ENCODE results near the gene CHEK2. TPM values are rescaled to one million over a fixed set of nuclear protein-coding genes. Genes with fewer than 3 reads are reported as not detected.
A peak's percentile ranks its signal among the peaks of the same experiment; 100 is the strongest.
"Not testable (repeated sequence)": the region's sequence is repeated elsewhere in the genome, so short reads cannot be mapped to it uniquely, and the experiment has no call there.

CHEK2 gene
- total and polyA plus RNA-seq, 8 donors = 0.83 to 4.6 (median 3.1) TPM

- Histone ChIP-seq H3K27ac (no peak overlapping the region), H3K27me3 (no peaks in the 10 kb centered on the region), H3K4me3 (no peak overlapping the region), H3K9me3 (no peaks in the 10 kb centered on the region), H3K4me1 (peaks cover 0 to 16% (median 0%) of the 10 kb centered on the region in 3 donors), H3K36me3 (no peaks in the 10 kb centered on the region)
- ATAC-seq = peak in 1 of 4 donors; percentile 4
- 48 to 50% methylated on average over 5 of the region's 5 CpGs for WGBS, 2 donors
- intact Hi-C loops (cut with DNase I) = no loop called here
- no peak for TF ChIP-seq CTCF (IDR thresholded peaks at IDR 0.05)
- DNase-seq = no peak
- no peak for FAIRE-seq
Measured at GRCh38 chr22:28771195-28771791, 29.7 kb upstream of the CHEK2 start.

- intact Hi-C loops (cut with DNase I) = no loop called here
- FAIRE-seq = no peak
- Histone ChIP-seq H3K4me1 (peaks cover 0 to 8% (median 0%) of the 10 kb centered on the region in 3 donors), H3K9me3 (no peaks in the 10 kb centered on the region), H3K27me3 (no peaks in the 10 kb centered on the region), H3K27ac (no peak overlapping the region), H3K4me3 (no peak overlapping the region), H3K36me3 (no peaks in the 10 kb centered on the region)
- WGBS, 2 donors = 82 to 86% methylated on average over 14 of the region's 14 CpGs
- TF ChIP-seq CTCF (IDR thresholded peaks at IDR 0.05) = no peak
- ATAC-seq = no peak
- no peak for DNase-seq
Measured at GRCh38 chr22:28769394-28770085, 27.9 kb upstream of the CHEK2 start.

- Histone ChIP-seq H3K9me3 (no peaks in the 10 kb centered on the region), H3K27ac (no peak overlapping the region), H3K4me3 (no peak overlapping the region), H3K27me3 (no peaks in the 10 kb centered on the region), H3K4me1 (peaks cover 0 to 2% (median 0%) of the 10 kb centered on the region in 3 donors), H3K36me3 (no peaks in the 10 kb centered on the region)
- no peak for ATAC-seq
- DNase-seq = no peak
- intact Hi-C loops (cut with DNase I) = no loop called here
- WGBS, 2 donors = 83 to 85% methylated on average over 6 of the region's 6 CpGs
- TF ChIP-seq CTCF (IDR thresholded peaks at IDR 0.05) = no peak
- no peak for FAIRE-seq
Measured at GRCh38 chr22:28768701-28769393, 27.2 kb upstream of the CHEK2 start.

GRCh38 chr22:28766628-28767027, 25.0 kb upstream of the CHEK2 start:
- ATAC-seq = no peak
- WGBS, 2 donors = 91% methylated on average over 3 of the region's 3 CpGs
- no peaks in the 10 kb centered on the region for H3K9me3 ChIP-seq
- DNase-seq = no peak
- no peaks in the 10 kb centered on the region for H3K36me3 ChIP-seq
- no peak for TF ChIP-seq CTCF (IDR thresholded peaks at IDR 0.05)
- intact Hi-C loops (cut with DNase I) = no loop called here
- FAIRE-seq = no peak
- no peaks in the 10 kb centered on the region for H3K4me1 ChIP-seq
- H3K27me3 ChIP-seq = no peaks in the 10 kb centered on the region
- H3K4me3 ChIP-seq = no peak overlapping the region
- no peak overlapping the region for H3K27ac ChIP-seq

GRCh38 chr22:28762000-28762399, 20.4 kb upstream of the CHEK2 start:
- ATAC-seq; H3K4me3 ChIP-seq; FAIRE-seq; H3K4me1 ChIP-seq; intact Hi-C loops (cut with DNase I); DNase-seq; H3K27ac ChIP-seq; H3K27me3 ChIP-seq; H3K9me3 ChIP-seq; H3K36me3 ChIP-seq: not testable (repeated sequence)
- 87 to 90% methylated on average over 4 of the region's 4 CpGs for WGBS, 2 donors
